D721Med (cell line): ENCODE data around the gene ZNF580.

Experiments
- DNase-seq: peaks from one replicate; pipeline ENCODE4 v3.0.0; 2011; ENCODE audit warnings: low spot score; ENCODE audit not compliant: insufficient read length
- FAIRE-seq: peaks from 2 replicates; lab custom pipeline; 2011; peaks lifted over from hg19 to GRCh38; lab: Jason Lieb, UNC
- CTCF ChIP-seq: IDR thresholded peaks from 2 replicates; pipeline ENCODE4 v1.5.1; 2012; ENCODE audit warnings: mild to moderate bottlenecking, control low read depth; ENCODE audit not compliant: insufficient read depth; ENCODE audit errors: missing control alignments

ZNF580 gene

GRCh38 chr19:55651236-55651635, 10.4 kb downstream of the ZNF580 start:
- no peak for FAIRE-seq
- TF ChIP-seq CTCF, result no peak
- DNase-seq, result no peak

- FAIRE-seq, result no peak
- DNase-seq, result no peak
- no peak for TF ChIP-seq CTCF
Measured at GRCh38 chr19:55652311-55653128, 11.7 kb downstream of the ZNF580 start.

- FAIRE-seq, result no peak
- peak; percentile 100 for TF ChIP-seq CTCF
- peak; percentile 95 for DNase-seq
Measured at GRCh38 chr19:55653651-55654322, 13.0 kb downstream of the ZNF580 start.

GRCh38 chr19:55654323-55654867, 13.6 kb downstream of the ZNF580 start:
- FAIRE-seq (no peak), DNase-seq (no peak)
- no peak for TF ChIP-seq CTCF

- DNase-seq (peak; percentile 62), FAIRE-seq (no peak)
- no peak for TF ChIP-seq CTCF
Measured at GRCh38 chr19:55654868-55655647, 14.3 kb downstream of the ZNF580 start, which contains the start of gene U2AF2. TSS of gene U2AF2 (plus strand) at chr19:55655035. CDS start at chr19:55655105, 70 bp downstream.

GRCh38 chr19:55655648-55656040, 14.8 kb downstream of the ZNF580 start:
- FAIRE-seq, result no peak

More at GRCh38 chr19:55655648-55656040, 14.8 kb downstream of the ZNF580 start:
- TF ChIP-seq CTCF, result no peak
- DNase-seq, result no peak
